SK-N-MC (cell line): Measurements from ENCODE around the gene S100A1.

Experiments used
- DNase-seq: peaks from one replicate; pipeline ENCODE4 v3.0.0-alpha.2; 2011; ENCODE audit warnings: low read depth, low spot score
- H3K27ac ChIP-seq: fragments of 200-600 bp; sonication (generic); 2 replicates; pipeline ENCODE4 v1.5.1; 2016; ENCODE audit warnings: mixed run types
- H3K36me3 ChIP-seq: fragments of 200-600 bp; sonication (generic); 2 replicates; pipeline ENCODE4 v1.6.1; 2017; ENCODE audit warnings: antibody characterized with exemption, low read length, mixed read lengths; ENCODE audit not compliant: insufficient read depth
- H3K4me3 ChIP-seq: fragments of 200-600 bp; sonication (generic); 2 replicates; pipeline ENCODE4 v1.5.1; 2016
- H3K9ac ChIP-seq: fragments of 200-600 bp; sonication (generic); 2 replicates; pipeline ENCODE4 v1.8.0; 2017; ENCODE audit warnings: mixed run types, mixed read lengths; ENCODE audit not compliant: insufficient read length
- H3K9me3 ChIP-seq: fragments of 200-600 bp; sonication (generic); 2 replicates; pipeline ENCODE4 v1.6.1; 2017; ENCODE audit warnings: low read depth, mild to moderate bottlenecking, antibody characterized with exemption, low read length, moderate library complexity, mixed read lengths
- EZH2 ChIP-seq: fragments of 200-600 bp; sonication (generic); IDR thresholded peaks from one replicate; pipeline ENCODE4 v1.6.1; 2017; ENCODE audit warnings: antibody characterized with exemption
- FOXP2 ChIP-seq: optimal IDR thresholded peaks from 2 replicates; pipeline ENCODE3; 2011; ENCODE audit warnings: mild to moderate bottlenecking, moderate library complexity; ENCODE audit not compliant: insufficient read depth; ENCODE audit errors: extremely low read length, control extremely low read depth
- POLR2AphosphoS5 ChIP-seq: IDR thresholded peaks from 2 replicates; pipeline ENCODE4 v1.6.1; 2012; ENCODE audit warnings: mild to moderate bottlenecking, low read depth, low read length, borderline replicate concordance

Gene S100A1

DNA sequence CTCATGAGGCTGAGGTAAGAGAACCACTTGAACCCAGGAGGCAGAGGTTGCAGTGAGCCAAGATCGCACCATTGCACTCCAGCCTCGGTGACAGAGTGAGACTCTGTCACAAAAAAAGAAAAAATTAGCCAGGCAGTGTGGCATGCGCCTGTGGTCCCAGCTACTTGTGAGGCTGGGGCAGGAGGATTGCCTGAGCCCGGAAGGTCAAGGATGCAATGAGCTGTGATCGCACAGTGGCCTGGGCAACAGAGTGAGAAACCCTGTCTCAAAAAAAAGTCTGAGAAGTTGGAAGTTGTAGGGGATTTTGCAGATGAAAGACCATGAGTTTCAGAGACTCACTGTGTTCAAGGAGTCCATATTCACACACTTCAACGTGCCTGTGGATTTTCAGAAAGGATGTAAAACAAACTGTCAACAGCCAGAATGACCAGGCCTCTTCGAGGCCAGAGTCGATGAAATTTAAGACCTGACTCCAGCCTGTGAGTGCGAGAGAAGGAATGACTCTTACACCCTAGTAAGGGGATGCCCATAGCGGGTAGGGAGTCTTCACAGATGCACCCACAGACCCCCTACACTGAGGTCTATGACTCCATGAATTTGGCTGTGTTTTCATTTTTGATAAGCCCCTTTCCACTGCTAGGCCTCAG is 3.1 kb upstream of the S100A1 start:
- Histone ChIP-seq H3K4me3 (no peak overlapping the region), H3K36me3 (no peaks in the 10 kb centered on the region), H3K9ac (no peak overlapping the region), H3K9me3 (no peaks in the 10 kb centered on the region), H3K27ac (no peak overlapping the region)
- TF ChIP-seq EZH2, result no peak
- TF ChIP-seq POLR2AphosphoS5, result no peak
- no peak for TF ChIP-seq FOXP2
- no peak for DNase-seq

DNA sequence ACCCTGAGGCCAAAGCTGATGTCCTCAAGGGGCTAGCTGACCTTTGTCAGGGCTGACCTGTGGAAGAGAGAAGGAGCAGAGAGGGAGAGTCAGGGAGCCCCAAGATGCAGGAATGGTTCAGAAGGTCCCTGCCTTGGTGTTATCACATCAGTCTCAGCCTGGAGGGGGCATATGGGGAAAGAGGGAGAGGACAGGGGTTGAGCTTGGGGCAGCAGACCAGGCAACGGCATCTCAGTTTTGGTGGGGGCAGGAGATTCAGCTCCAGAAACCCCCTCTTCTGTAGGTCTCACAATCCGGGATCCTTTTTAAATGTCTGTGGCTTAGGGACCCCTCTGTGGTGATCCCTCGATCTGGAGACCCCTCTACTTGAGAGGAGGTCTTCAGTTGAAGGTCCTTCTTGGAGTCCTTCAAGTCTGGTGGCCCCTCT is 1.7 kb upstream of the S100A1 start:
- H3K9ac ChIP-seq, result no peak overlapping the region
- no peaks in the 10 kb centered on the region for H3K36me3 ChIP-seq
- TF ChIP-seq EZH2, result no peak
- TF ChIP-seq FOXP2, result no peak
- TF ChIP-seq POLR2AphosphoS5, result no peak
- DNase-seq, result no peak
- no peak overlapping the region for H3K4me3 ChIP-seq
- H3K27ac ChIP-seq, result no peak overlapping the region
- no peaks in the 10 kb centered on the region for H3K9me3 ChIP-seq

DNA sequence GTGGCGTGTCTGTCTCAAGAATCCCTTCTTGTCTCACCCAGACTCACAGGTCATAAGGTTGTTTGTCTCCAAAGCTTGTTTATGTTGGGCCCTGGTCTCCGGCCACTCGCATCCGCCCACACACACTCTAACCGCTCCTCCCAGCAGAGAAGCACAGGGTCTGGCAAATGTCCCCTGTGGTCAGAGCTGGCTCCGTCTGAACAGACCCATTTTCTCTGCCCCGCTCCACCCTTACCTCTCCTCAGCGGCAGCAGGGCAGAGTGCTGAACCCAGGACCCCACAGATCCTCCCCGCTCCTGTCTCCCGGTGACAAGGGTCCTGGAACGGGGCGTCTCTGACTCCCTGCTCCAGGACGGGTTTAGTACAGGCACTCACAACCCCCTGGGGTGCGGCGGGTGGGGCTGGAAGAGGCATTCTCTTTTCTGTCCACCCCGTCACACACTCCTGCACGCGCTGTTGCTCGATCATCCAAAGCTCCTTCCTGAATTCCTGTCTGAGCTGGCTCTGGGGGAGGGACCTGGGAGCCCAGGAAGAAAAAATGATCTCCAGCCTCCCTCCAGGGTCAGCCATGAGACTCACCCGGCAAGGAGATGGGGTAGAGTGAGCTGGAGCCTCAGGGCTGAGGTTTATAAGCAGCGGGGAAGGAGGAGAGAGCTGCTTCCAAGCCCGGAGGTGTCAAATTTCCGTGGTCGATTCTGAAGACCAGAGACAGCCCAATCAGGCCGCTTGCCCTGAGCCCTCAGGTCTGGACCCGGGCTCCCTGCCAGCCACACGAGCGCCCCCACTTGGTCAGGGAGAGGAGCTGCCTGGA is 1.1 kb upstream of the S100A1 start, which contains the start of gene S100A13:
TSS of gene S100A13 (minus strand) at position 602 of the 811 bp plus-strand sequence. CDS start 1,033 bp downstream, outside the sequence.
- H3K27ac ChIP-seq, result peak within 1 kb of the TSS; percentile 33; the same call in 1 of the 2 replicates
- H3K9ac ChIP-seq, result peak within 1 kb of the TSS; percentile 8
- H3K36me3 ChIP-seq, result no peaks in the 10 kb centered on the region
- H3K9me3 ChIP-seq, result no peaks in the 10 kb centered on the region
- TF ChIP-seq EZH2 (no peak), POLR2AphosphoS5 (peak; percentile 88), FOXP2 (no peak)
- no peak for DNase-seq
- H3K4me3 ChIP-seq, result peak within 1 kb of the TSS; percentile 50

DNA sequence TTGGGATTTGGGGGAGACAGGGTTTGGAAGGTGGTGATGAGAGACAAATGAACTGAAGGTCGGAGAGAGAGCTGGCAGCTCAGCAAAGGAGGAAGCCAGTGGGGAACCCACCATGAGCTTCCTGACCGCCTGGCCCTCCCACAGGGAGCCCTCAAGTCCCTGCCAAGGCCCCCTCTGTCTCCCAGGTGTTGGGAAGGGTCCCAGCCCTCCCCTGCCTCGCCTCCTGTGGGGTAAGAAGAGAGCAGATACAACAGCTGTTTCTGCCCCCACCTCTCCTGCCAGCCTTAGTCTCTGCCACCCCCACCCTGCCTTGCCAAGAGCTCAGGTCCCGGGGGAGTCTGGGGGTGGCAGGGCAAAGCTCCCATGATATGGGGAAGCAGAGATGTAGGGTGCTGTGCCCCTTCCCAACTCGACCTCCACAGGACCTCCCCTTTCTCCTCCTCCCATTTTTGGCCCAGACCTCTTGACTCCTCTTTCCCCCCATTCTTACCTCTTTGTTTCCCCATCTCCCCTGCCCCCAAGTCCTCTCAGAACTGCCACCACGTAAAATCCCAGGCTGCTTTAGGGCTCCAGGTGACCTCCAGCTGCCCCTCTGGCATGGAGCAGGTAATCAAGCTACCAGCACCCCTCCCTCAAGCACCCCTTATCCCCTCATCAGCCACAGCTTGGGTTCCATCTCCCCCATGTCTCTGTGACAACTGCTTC is 556 bp downstream of the S100A1 start:
- H3K9me3 ChIP-seq, result no peaks in the 10 kb centered on the region
- H3K27ac ChIP-seq, result no peak overlapping the region
- H3K4me3 ChIP-seq, result no peak overlapping the region
- TF ChIP-seq POLR2AphosphoS5 (no peak), EZH2 (no peak), FOXP2 (no peak)
- no peak overlapping the region for H3K9ac ChIP-seq
- no peaks in the 10 kb centered on the region for H3K36me3 ChIP-seq
- DNase-seq, result no peak

DNA sequence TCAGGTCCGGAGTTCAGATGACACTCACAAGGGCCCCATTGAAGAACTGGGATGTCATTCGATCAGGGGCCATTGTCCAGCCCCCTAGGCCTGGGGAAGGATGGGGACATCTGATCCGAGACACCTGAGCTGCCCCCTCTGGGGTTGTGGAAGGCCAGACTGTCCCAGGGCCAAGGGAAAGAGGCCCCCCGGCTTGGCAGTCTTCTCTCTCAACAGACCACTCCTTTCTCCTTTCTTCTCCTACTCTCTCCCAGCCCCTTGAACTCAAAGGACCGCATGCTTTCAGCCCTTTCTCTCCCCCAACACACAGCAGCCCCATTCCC is 1.1 kb downstream of the S100A1 start:
- no peaks in the 10 kb centered on the region for H3K36me3 ChIP-seq
- H3K27ac ChIP-seq, result no peak overlapping the region
- no peak overlapping the region for H3K9ac ChIP-seq
- no peak overlapping the region for H3K4me3 ChIP-seq
- DNase-seq, result no peak
- TF ChIP-seq FOXP2 (no peak), EZH2 (no peak), POLR2AphosphoS5 (no peak)
- no peaks in the 10 kb centered on the region for H3K9me3 ChIP-seq

DNA sequence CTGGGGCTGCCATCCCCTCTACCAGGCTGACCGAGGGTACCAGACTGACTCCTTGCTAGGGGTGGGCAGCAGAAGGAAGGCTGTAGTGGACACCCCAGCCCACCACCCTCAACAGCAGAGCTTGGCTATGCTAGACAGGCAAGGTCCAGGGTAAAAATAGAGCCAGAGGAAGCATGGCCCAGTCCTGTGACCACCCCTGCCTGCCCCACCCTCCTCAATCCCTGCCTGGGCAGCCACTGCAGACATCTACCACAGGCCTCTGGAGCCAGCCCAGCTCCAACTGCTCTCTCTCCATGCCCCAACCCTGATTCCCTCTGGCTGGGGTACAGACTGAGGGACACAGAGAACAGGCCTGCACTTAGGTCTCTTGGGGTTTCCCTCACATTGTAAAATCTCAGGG is 1.7 kb downstream of the S100A1 start:
- H3K27ac ChIP-seq, result no peak overlapping the region
- TF ChIP-seq POLR2AphosphoS5 (no peak), EZH2 (no peak), FOXP2 (no peak)
- H3K4me3 ChIP-seq, result no peak overlapping the region
- DNase-seq, result no peak
- no peaks in the 10 kb centered on the region for H3K36me3 ChIP-seq
- H3K9ac ChIP-seq, result no peak overlapping the region
- no peaks in the 10 kb centered on the region for H3K9me3 ChIP-seq

DNA sequence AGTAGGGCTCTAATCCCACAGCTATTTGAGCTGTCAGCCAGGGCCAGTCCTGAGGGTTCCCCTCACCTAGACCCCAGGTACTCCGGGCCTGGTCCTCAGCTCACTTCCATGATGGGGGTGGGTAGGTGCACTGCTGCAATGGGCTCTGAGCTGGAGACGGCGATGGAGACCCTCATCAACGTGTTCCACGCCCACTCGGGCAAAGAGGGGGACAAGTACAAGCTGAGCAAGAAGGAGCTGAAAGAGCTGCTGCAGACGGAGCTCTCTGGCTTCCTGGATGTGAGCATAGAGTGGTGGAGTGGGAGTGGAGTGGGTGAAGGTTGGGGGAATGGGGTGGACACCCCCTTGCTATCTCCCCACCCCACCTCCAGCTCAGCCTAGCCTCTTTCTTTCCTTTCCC is 2.1 kb downstream of the S100A1 start:
- TF ChIP-seq FOXP2 (no peak), POLR2AphosphoS5 (no peak), EZH2 (no peak)
- Histone ChIP-seq H3K27ac (peak overlapping the region; percentile 65; the same call in 1 of the 2 replicates), H3K4me3 (no peak overlapping the region), H3K9me3 (no peaks in the 10 kb centered on the region), H3K36me3 (peaks cover 1% of the 10 kb centered on the region; the same call in 1 of the 2 replicates), H3K9ac (no peak overlapping the region)
- DNase-seq, result no peak

DNA sequence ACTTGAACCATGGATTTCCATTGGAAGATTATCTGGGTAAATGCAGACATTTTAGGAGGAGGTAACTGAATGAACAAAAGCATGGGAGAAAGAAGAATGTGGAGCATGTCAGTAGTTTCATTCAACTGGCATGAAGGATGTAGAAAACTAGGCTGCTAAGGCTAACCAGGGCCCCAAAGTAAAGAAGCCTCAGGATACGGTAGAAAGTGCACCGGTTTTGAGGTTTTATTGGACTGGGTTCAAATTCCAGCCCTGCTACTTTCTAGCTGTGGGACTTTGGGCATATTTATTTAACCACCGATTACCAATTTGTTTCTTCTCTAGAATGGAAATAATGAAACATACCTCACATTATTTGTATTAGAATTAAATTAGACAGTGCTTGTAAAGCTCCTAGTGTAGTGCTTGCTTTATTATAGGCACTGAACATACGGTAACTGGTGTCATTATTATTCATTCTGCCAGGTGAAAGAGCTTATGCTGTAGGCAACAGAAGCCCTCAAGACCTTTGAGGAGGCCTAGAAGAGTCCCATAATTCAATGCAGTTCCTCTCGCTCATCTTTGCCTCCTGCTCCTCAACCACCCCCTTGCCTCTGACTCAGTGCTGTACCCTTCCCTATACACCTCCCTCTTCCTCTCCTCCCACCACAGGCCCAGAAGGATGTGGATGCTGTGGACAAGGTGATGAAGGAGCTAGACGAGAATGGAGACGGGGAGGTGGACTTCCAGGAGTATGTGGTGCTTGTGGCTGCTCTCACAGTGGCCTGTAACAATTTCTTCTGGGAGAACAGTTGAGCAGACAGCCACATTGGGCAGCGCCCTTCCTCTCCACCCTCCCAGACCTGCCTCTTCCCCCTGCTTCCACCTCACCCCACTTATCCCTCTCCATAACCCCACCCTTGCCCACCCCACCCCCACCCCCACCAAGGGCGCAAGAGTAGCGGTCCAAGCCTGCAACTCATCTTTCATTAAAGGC is 3.1 kb downstream of the S100A1 start:
- Histone ChIP-seq H3K9ac (no peak overlapping the region), H3K9me3 (no peaks in the 10 kb centered on the region), H3K36me3 (peaks cover 11% of the 10 kb centered on the region), H3K4me3 (no peak overlapping the region), H3K27ac (peak overlapping the region; percentile 65)
- TF ChIP-seq FOXP2, result no peak
- TF ChIP-seq POLR2AphosphoS5, result no peak
- TF ChIP-seq EZH2, result no peak
- no peak for DNase-seq
